Activated T-helper 17 cell treated with anti-CD3 and anti-CD28 coated beads, Interleukin-2, amount 50 U/mL, for 72 hours (primary cell): ENCODE results near the gene TBC1D10A. TPM values are rescaled to one million over a fixed set of nuclear protein-coding genes. Genes with fewer than 3 reads are reported as not detected.

ENCODE experiments used
- ATAC-seq: fragments of 150-1000 bp; cut with Tn5 transposase; replicated peaks from 2 replicates; pipeline ENCODE4 v1.10.0; 2021; ENCODE audit warnings: mild to moderate bottlenecking, moderate library complexity
- H3K27ac Mint-ChIP-seq: one replicate; pipeline ENCODE4 v1.8.0; 2022; ENCODE audit warnings: mixed read lengths
- H3K27me3 Mint-ChIP-seq: one replicate; pipeline ENCODE4 v1.8.0; 2022; ENCODE audit warnings: mixed read lengths
- H3K36me3 Mint-ChIP-seq: one replicate; pipeline ENCODE4 v1.8.0; 2022; ENCODE audit warnings: low read depth, mild to moderate bottlenecking, mixed read lengths
- H3K4me1 Mint-ChIP-seq: one replicate; pipeline ENCODE4 v1.8.0; 2022; ENCODE audit warnings: mixed read lengths
- H3K4me3 Mint-ChIP-seq: one replicate; pipeline ENCODE4 v1.8.0; 2022; ENCODE audit warnings: mild to moderate bottlenecking, mixed read lengths
- H3K9me3 Mint-ChIP-seq: one replicate; pipeline ENCODE4 v1.8.0; 2022; ENCODE audit warnings: mixed read lengths
- total RNA-seq, 2 donors: library from RNA; stranded (reverse); gene quantifications; one replicate each; pipeline ENCODE4 v1.2.3, GENCODE V29; 2022

TBC1D10A gene
- total RNA-seq, 2 donors from 2014 or later, result 26.9 to 41.2 TPM

- Mint-ChIP-seq H3K27me3 (no peaks in the 10 kb centered on the region), H3K36me3 (peaks cover 67% of the 10 kb centered on the region), H3K9me3 (no peaks in the 10 kb centered on the region), H3K27ac (no peak overlapping the region), H3K4me3 (no peak overlapping the region), H3K4me1 (no peaks in the 10 kb centered on the region)
- no peak for ATAC-seq
Observed at GRCh38 chr22:30294830-30295229, 31.9 kb downstream of the TBC1D10A start.

GRCh38 chr22:30294066-30294465 is 32.7 kb downstream of the TBC1D10A start:
- no peak for ATAC-seq
- H3K4me3 Mint-ChIP-seq, result no peak overlapping the region
- no peaks in the 10 kb centered on the region for H3K27me3 Mint-ChIP-seq
- peak overlapping the region; percentile 64 for H3K27ac Mint-ChIP-seq
- no peaks in the 10 kb centered on the region for H3K4me1 Mint-ChIP-seq
- H3K9me3 Mint-ChIP-seq, result no peaks in the 10 kb centered on the region
- H3K36me3 Mint-ChIP-seq, result peaks cover 59% of the 10 kb centered on the region

- Mint-ChIP-seq H3K27ac (no peak overlapping the region), H3K4me3 (no peak overlapping the region), H3K36me3 (peaks cover 49% of the 10 kb centered on the region), H3K27me3 (no peaks in the 10 kb centered on the region), H3K4me1 (peaks cover 3% of the 10 kb centered on the region), H3K9me3 (no peaks in the 10 kb centered on the region)
- no peak for ATAC-seq
Observed at GRCh38 chr22:30293026-30293425, 33.7 kb downstream of the TBC1D10A start.

- Mint-ChIP-seq H3K4me3 (no peak overlapping the region), H3K4me1 (peaks cover 6% of the 10 kb centered on the region), H3K36me3 (peaks cover 42% of the 10 kb centered on the region), H3K27ac (no peak overlapping the region), H3K27me3 (no peaks in the 10 kb centered on the region), H3K9me3 (no peaks in the 10 kb centered on the region)
- no peak for ATAC-seq
Observed at GRCh38 chr22:30292069-30292970, 34.4 kb downstream of the TBC1D10A start.

- H3K4me3 Mint-ChIP-seq, result no peak overlapping the region
- no peaks in the 10 kb centered on the region for H3K9me3 Mint-ChIP-seq
- ATAC-seq, result no peak
- peaks cover 6% of the 10 kb centered on the region for H3K4me1 Mint-ChIP-seq
- H3K27me3 Mint-ChIP-seq, result no peaks in the 10 kb centered on the region
- H3K27ac Mint-ChIP-seq, result no peak overlapping the region
- H3K36me3 Mint-ChIP-seq, result peaks cover 32% of the 10 kb centered on the region
Observed at GRCh38 chr22:30291058-30291892, 35.5 kb downstream of the TBC1D10A start.

GRCh38 chr22:30290342-30291057 is 36.2 kb downstream of the TBC1D10A start:
- H3K4me3 Mint-ChIP-seq, result peak overlapping the region; percentile 79
- H3K9me3 Mint-ChIP-seq, result no peaks in the 10 kb centered on the region
- ATAC-seq, result no peak
- peaks cover 26% of the 10 kb centered on the region for H3K36me3 Mint-ChIP-seq
- no peaks in the 10 kb centered on the region for H3K27me3 Mint-ChIP-seq
- H3K4me1 Mint-ChIP-seq, result peaks cover 6% of the 10 kb centered on the region
- H3K27ac Mint-ChIP-seq, result peak overlapping the region; percentile 84

- Mint-ChIP-seq H3K4me3 (peak overlapping the region; percentile 79), H3K36me3 (peaks cover 26% of the 10 kb centered on the region), H3K9me3 (no peaks in the 10 kb centered on the region), H3K27ac (peak overlapping the region; percentile 84), H3K27me3 (no peaks in the 10 kb centered on the region), H3K4me1 (peaks cover 6% of the 10 kb centered on the region)
- peak; percentile 18 for ATAC-seq
Observed at GRCh38 chr22:30289980-30290313, 36.8 kb downstream of the TBC1D10A start.

GRCh38 chr22:30289141-30289979 is 37.4 kb downstream of the TBC1D10A start, which contains the start of gene CASTOR1:
Gene CASTOR1, minus strand, starts transcription at chr22:30289505. Its CDS starts 8 bp downstream, at chr22:30289497.
- peaks cover 6% of the 10 kb centered on the region for H3K4me1 Mint-ChIP-seq
- peak; percentile 90 for ATAC-seq

GRCh38 chr22:30288419-30289140 is 38.2 kb downstream of the TBC1D10A start:
- no peaks in the 10 kb centered on the region for H3K27me3 Mint-ChIP-seq
- H3K4me1 Mint-ChIP-seq, result peaks cover 6% of the 10 kb centered on the region
- peaks cover 16% of the 10 kb centered on the region for H3K36me3 Mint-ChIP-seq
- no peak for ATAC-seq
- H3K27ac Mint-ChIP-seq, result peak overlapping the region; percentile 82
- H3K9me3 Mint-ChIP-seq, result no peaks in the 10 kb centered on the region
- peak overlapping the region; percentile 79 for H3K4me3 Mint-ChIP-seq

More at GRCh38 chr22:30289141-30289979, 37.4 kb downstream of the TBC1D10A start, which contains the start of gene CASTOR1:
- Mint-ChIP-seq H3K27me3 (no peaks in the 10 kb centered on the region), H3K27ac (peak within 1 kb of the TSS; percentile 84), H3K36me3 (peaks cover 23% of the 10 kb centered on the region), H3K9me3 (no peaks in the 10 kb centered on the region), H3K4me3 (peak within 1 kb of the TSS; percentile 79)

- ATAC-seq, result peak; percentile 45
- Mint-ChIP-seq H3K4me1 (peaks cover 10% of the 10 kb centered on the region), H3K27me3 (no peaks in the 10 kb centered on the region), H3K9me3 (no peaks in the 10 kb centered on the region), H3K27ac (peak overlapping the region; percentile 82), H3K4me3 (peak overlapping the region; percentile 79), H3K36me3 (peaks cover 8% of the 10 kb centered on the region)
Observed at GRCh38 chr22:30287648-30288418, 38.9 kb downstream of the TBC1D10A start.

GRCh38 chr22:30286813-30287647 is 39.7 kb downstream of the TBC1D10A start:
- peaks cover 8% of the 10 kb centered on the region for H3K36me3 Mint-ChIP-seq
- H3K9me3 Mint-ChIP-seq, result no peaks in the 10 kb centered on the region
- peak overlapping the region; percentile 82 for H3K27ac Mint-ChIP-seq
- H3K27me3 Mint-ChIP-seq, result no peaks in the 10 kb centered on the region
- ATAC-seq, result peak; percentile 28
- H3K4me1 Mint-ChIP-seq, result peaks cover 14% of the 10 kb centered on the region
- peak overlapping the region; percentile 79 for H3K4me3 Mint-ChIP-seq

- no peaks in the 10 kb centered on the region for H3K27me3 Mint-ChIP-seq
- H3K9me3 Mint-ChIP-seq, result no peaks in the 10 kb centered on the region
- H3K4me3 Mint-ChIP-seq, result no peak overlapping the region
- H3K36me3 Mint-ChIP-seq, result peaks cover 2% of the 10 kb centered on the region
- ATAC-seq, result no peak
- peak overlapping the region; percentile 41 for H3K27ac Mint-ChIP-seq
- peaks cover 14% of the 10 kb centered on the region for H3K4me1 Mint-ChIP-seq
Observed at GRCh38 chr22:30286331-30286730, 40.4 kb downstream of the TBC1D10A start.
